Measurements from ENCODE around the gene CDH12. TPM values are rescaled to one million over a fixed set of nuclear protein-coding genes. Genes with fewer than 3 reads are reported as not detected.
"Not testable (repeated sequence)": the region's sequence is repeated elsewhere in the genome, so short reads cannot be mapped to it uniquely, and the experiment has no call there.

CDH12 gene
- total RNA-seq, 1 donor from 2014 or later, result 0.11 TPM

GRCh38 chr5:22793463-22793862, 59.7 kb downstream of the CDH12 start:
- Histone ChIP-seq H3K4me3 (no peak overlapping the region), H3K27me3 (no peaks in the 10 kb centered on the region), H3K36me3 (no peaks in the 10 kb centered on the region), H3K9me3 (no peaks in the 10 kb centered on the region), H3K4me1 (no peaks in the 10 kb centered on the region), H3K27ac (no peak overlapping the region)
- DNase-seq (ENCODE audit: low spot score in 2 of 2), result no peak
- intact Hi-C loops (cut with DNase I), result no loop called here
- TF ChIP-seq CTCF (IDR thresholded peaks at IDR 0.05), result no peak

DNA sequence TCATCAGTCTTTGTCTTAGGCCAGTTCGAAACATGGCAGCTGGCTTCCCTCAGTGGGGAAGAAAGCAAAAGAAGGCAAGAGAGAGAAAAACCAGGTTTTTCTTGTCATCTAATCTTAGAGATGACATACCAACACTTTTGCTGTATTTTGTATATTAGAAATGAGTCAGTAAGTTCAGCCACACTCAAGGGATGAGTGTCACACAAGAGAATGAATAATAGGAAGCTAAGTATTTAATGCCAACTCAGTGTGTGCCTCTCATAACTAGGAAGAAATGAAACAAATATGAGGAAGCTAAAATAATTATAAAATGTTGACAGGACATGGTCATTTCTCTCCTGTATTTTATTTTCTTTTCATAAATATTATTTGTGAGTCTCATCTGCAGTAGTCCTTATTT, 65.3 kb downstream of the CDH12 start:
- TF ChIP-seq CTCF (IDR thresholded peaks at IDR 0.05), result no peak
- no peaks in the 10 kb centered on the region for H3K4me1 ChIP-seq

GRCh38 chr5:22787398-22787797, 65.7 kb downstream of the CDH12 start:
- intact Hi-C loops (cut with DNase I), result no loop called here
- no peak for TF ChIP-seq CTCF (IDR thresholded peaks at IDR 0.05)
- no peak for DNase-seq (ENCODE audit: low spot score in 2 of 2)
- Histone ChIP-seq H3K4me3 (no peak overlapping the region), H3K27me3 (no peaks in the 10 kb centered on the region), H3K4me1 (no peaks in the 10 kb centered on the region), H3K27ac (no peak overlapping the region), H3K36me3 (no peaks in the 10 kb centered on the region), H3K9me3 (peaks cover 0 to 5% of the 10 kb centered on the region in 2 donors)

More for the DNA sequence above, 65.3 kb downstream of the CDH12 start:
- H3K4me3 ChIP-seq, result no peak overlapping the region
- no peaks in the 10 kb centered on the region for H3K27me3 ChIP-seq
- DNase-seq (ENCODE audit: low spot score in 2 of 2), result no peak
- no peaks in the 10 kb centered on the region for H3K36me3 ChIP-seq
- H3K9me3 ChIP-seq, result peaks cover 0 to 5% of the 10 kb centered on the region in 2 donors
- H3K27ac ChIP-seq, result no peak overlapping the region
- intact Hi-C loops (cut with DNase I), result no loop called here

- peaks cover 0 to under 1% of the 10 kb centered on the region in 2 donors for H3K9me3 ChIP-seq
- intact Hi-C loops (cut with DNase I), result no loop called here
- no peak for TF ChIP-seq CTCF (IDR thresholded peaks at IDR 0.05)
- no peaks in the 10 kb centered on the region for H3K27me3 ChIP-seq
- H3K27ac ChIP-seq, result no peak overlapping the region
- H3K4me1 ChIP-seq, result no peaks in the 10 kb centered on the region
- no peaks in the 10 kb centered on the region for H3K36me3 ChIP-seq
- no peak for DNase-seq (ENCODE audit: low spot score in 2 of 2)
- H3K4me3 ChIP-seq, result no peak overlapping the region
Observed at GRCh38 chr5:22780756-22781155, 72.4 kb downstream of the CDH12 start.

GRCh38 chr5:22779499-22779898, 73.6 kb downstream of the CDH12 start:
- H3K4me1 ChIP-seq, result no peaks in the 10 kb centered on the region
- no peak overlapping the region for H3K4me3 ChIP-seq
- H3K36me3 ChIP-seq, result no peaks in the 10 kb centered on the region
- no peak overlapping the region for H3K27ac ChIP-seq
- no peak for DNase-seq (ENCODE audit: low spot score in 2 of 2)
- H3K9me3 ChIP-seq, result no peaks in the 10 kb centered on the region
- intact Hi-C loops (cut with DNase I), result no loop called here
- no peaks in the 10 kb centered on the region for H3K27me3 ChIP-seq
- no peak for TF ChIP-seq CTCF (IDR thresholded peaks at IDR 0.05)

DNA sequence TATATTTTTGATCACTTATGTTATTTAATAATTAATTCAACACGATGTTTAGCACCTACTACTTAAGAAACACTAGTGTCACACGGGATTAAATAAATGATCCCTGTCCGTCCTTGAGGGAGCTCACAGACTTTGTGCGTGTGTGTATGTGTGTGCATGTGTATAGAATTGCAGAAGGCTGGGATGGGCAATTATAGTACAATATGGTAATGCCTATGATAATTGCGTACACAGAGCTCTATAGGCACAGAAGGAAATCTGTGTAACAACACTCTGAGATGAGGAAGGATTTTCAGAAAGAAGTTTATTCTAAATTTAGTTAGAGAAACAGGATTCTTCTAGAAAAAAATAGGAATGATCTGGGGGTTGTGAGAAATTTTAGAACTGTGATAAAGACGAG, 76.9 kb downstream of the CDH12 start:
- no peak for DNase-seq (ENCODE audit: low spot score in 2 of 2)
- H3K9me3 ChIP-seq, result no peaks in the 10 kb centered on the region
- no peaks in the 10 kb centered on the region for H3K36me3 ChIP-seq
- H3K4me3 ChIP-seq, result no peak overlapping the region
- H3K4me1 ChIP-seq, result no peaks in the 10 kb centered on the region
- no peak overlapping the region for H3K27ac ChIP-seq
- intact Hi-C loops (cut with DNase I), result no loop called here
- no peak for TF ChIP-seq CTCF (IDR thresholded peaks at IDR 0.05)
- H3K27me3 ChIP-seq, result no peaks in the 10 kb centered on the region

GRCh38 chr5:22774214-22774613, 78.9 kb downstream of the CDH12 start:
- H3K9me3 ChIP-seq; intact Hi-C loops (cut with DNase I); DNase-seq (ENCODE audit: low spot score in 2 of 2); H3K36me3 ChIP-seq; H3K4me1 ChIP-seq; H3K27me3 ChIP-seq; H3K4me3 ChIP-seq; H3K27ac ChIP-seq: not testable (repeated sequence)

All from ascending aorta (tissue), 2 donors.